ENCODE results near the gene ZNF865.
A peak's percentile ranks its signal among the peaks of the same experiment; 100 is the strongest.

The ZNF865 gene

GRCh38 chr19:55647732-55648584, 42.5 kb downstream of the ZNF865 start, which contains the start of gene CCDC106:
Gene CCDC106 (plus strand): TSS chr19:55648212. CDS start chr19:55649047, 835 bp downstream.
- DNase-seq, result peak in 2 of 5 donors; percentile 31 to 46

- no peak for DNase-seq
These were observed 43.3 kb downstream of the ZNF865 start for GRCh38 chr19:55648585-55649267.

- no peak for DNase-seq
These were observed 44.0 kb downstream of the ZNF865 start for GRCh38 chr19:55649268-55650125.

GRCh38 chr19:55650126-55650557, 44.7 kb downstream of the ZNF865 start:
- DNase-seq, result no peak

- no peak for DNase-seq
These were observed 45.3 kb downstream of the ZNF865 start for GRCh38 chr19:55650602-55651230.

GRCh38 chr19:55651236-55651635, 45.8 kb downstream of the ZNF865 start:
- no peak for DNase-seq

- peak in 1 of 5 donors; percentile 17 for DNase-seq
These were observed 47.1 kb downstream of the ZNF865 start for GRCh38 chr19:55652311-55653128.

GRCh38 chr19:55653651-55654322, 48.3 kb downstream of the ZNF865 start:
- peak; percentile 99 to 100 (median 99) for DNase-seq

GRCh38 chr19:55654323-55654867, 48.9 kb downstream of the ZNF865 start:
- DNase-seq, result peak; percentile 97 to 99 (median 99)

- peak; percentile 93 to 98 (median 96) for DNase-seq
These were observed 49.6 kb downstream of the ZNF865 start, which contains the start of gene U2AF2 for GRCh38 chr19:55654868-55655647. Gene U2AF2 (plus strand): TSS chr19:55655035. CDS start chr19:55655105, 70 bp downstream.

- DNase-seq, result no peak
These were observed 50.2 kb downstream of the ZNF865 start for GRCh38 chr19:55655648-55656040.

GRCh38 chr19:55656552-55656951, 51.1 kb downstream of the ZNF865 start:
- no peak for DNase-seq

- no peak for DNase-seq
These were observed 51.7 kb downstream of the ZNF865 start for GRCh38 chr19:55656988-55657747.

GRCh38 chr19:55658846-55659459, 53.5 kb downstream of the ZNF865 start:
- DNase-seq, result no peak

- no peak for DNase-seq
These were observed 54.4 kb downstream of the ZNF865 start for GRCh38 chr19:55659822-55660221.

GRCh38 chr19:55660404-55660803, 55.0 kb downstream of the ZNF865 start:
- DNase-seq, result no peak

- no peak for DNase-seq
These were observed 55.5 kb downstream of the ZNF865 start for GRCh38 chr19:55660991-55661390.

GRCh38 chr19:55661826-55662225, 56.4 kb downstream of the ZNF865 start:
- DNase-seq, result no peak

All from T-helper 1 cell (primary cell).